GM12878 (cell line): Measurements from ENCODE around the gene KCNJ14. TPM values are rescaled to one million over a fixed set of nuclear protein-coding genes. Genes with fewer than 3 reads are reported as not detected.

Source experiments
- ATAC-seq: fragments of 200-7000 bp; cut with Tn5 transposase; 3 replicates; pipeline ENCODE4 v1.9.1; 2020; ENCODE audit warnings: mild to moderate bottlenecking, moderate library complexity
- BruUV-seq: library from RNA; stranded (reverse); fragments of 400-500 nt; replicated peaks from 2 replicates; lab custom pipeline; 2021; lab: Mats Ljungman, UMichigan
- CTCF ChIA-PET: fragments of 300-600 bp; sonication (Branson Sonifier 250); formaldehyde crosslinking; extraction: SDS; loops from one replicate; lab custom pipeline; 2021; ENCODE audit warnings: inconsistent platforms; lab: Yijun Ruan, JAX
- POLR2A ChIA-PET: fragments of 350-600 bp; formaldehyde crosslinking; extraction: SDS; loops from one replicate; lab custom pipeline; 2021; ENCODE audit warnings: inconsistent platforms; lab: Charles Lee
- RAD21 ChIA-PET: fragments of 300-600 bp; sonication (Branson Sonifier 250); formaldehyde crosslinking; loops from one replicate; lab custom pipeline; 2023; ENCODE audit warnings: antibody characterized with exemption; ENCODE audit not compliant: unreplicated experiment; lab: Charles Lee
- SMC1A ChIA-PET: fragments of 300-600 bp; sonication (Branson Sonifier 250); formaldehyde crosslinking; loops from one replicate; lab custom pipeline; 2023; ENCODE audit not compliant: unreplicated experiment, uncharacterized antibody; lab: Charles Lee
- DNase-seq: peaks from one replicate; pipeline ENCODE4 v3.0.0-alpha.2; 2011; ENCODE audit warnings: low read depth, low spot score
- FAIRE-seq: peaks from 3 replicates; lab custom pipeline; 2011; peaks lifted over from hg19 to GRCh38; lab: Jason Lieb, UNC
- H2AFZ ChIP-seq: 2 replicates; pipeline ENCODE4 v1.6.0; 2011; ENCODE audit warnings: low read depth, low read length, control low read depth; ENCODE audit not compliant: control insufficient read depth
- H3K27ac ChIP-seq: 2 replicates; pipeline ENCODE4 v1.5.1; 2011; ENCODE audit warnings: control low read depth; ENCODE audit not compliant: control insufficient read depth, insufficient read depth
- H3K27me3 ChIP-seq, 2 experiments: replicated peaks in 1 of 2; 2 replicates each; pipeline versions ENCODE4 v1.6.0 to v1.6.1; 2011; ENCODE audit warnings: low read length in 1 of 2; ENCODE audit not compliant: control insufficient read depth in 2 of 2, insufficient read depth in 2 of 2
- H3K36me3 ChIP-seq, 2 experiments: 2 replicates each; pipeline ENCODE4 v1.5.1; 2011; ENCODE audit warnings: low read length in 1 of 2; ENCODE audit not compliant: control insufficient read depth in 2 of 2, insufficient read depth in 2 of 2
- H3K4me1 ChIP-seq: 2 replicates; pipeline ENCODE4 v1.6.1; 2011; ENCODE audit warnings: mild to moderate bottlenecking, low read length, moderate library complexity, mixed read lengths; ENCODE audit not compliant: control insufficient read depth, insufficient read depth
- H3K4me2 ChIP-seq: 2 replicates; pipeline ENCODE4 v1.6.0; 2011; ENCODE audit warnings: control low read depth; ENCODE audit not compliant: control insufficient read depth, insufficient read depth
- H3K4me3 ChIP-seq: fragments of 200-600 bp; sonication (generic); 2 replicates; pipeline ENCODE4 v1.5.1; 2016
- H3K79me2 ChIP-seq: 2 replicates; pipeline ENCODE4 v1.6.0; 2011; ENCODE audit warnings: low read length; ENCODE audit not compliant: control insufficient read depth, insufficient read depth
- H3K9ac ChIP-seq: 2 replicates; pipeline ENCODE4 v1.8.0; 2011; ENCODE audit warnings: low read length, control low read depth, mixed read lengths; ENCODE audit not compliant: control insufficient read depth, insufficient read depth
- H3K9me3 ChIP-seq: replicated peaks from 3 replicates; pipeline ENCODE4 v1.5.1; 2011; ENCODE audit warnings: mild to moderate bottlenecking, low read length; ENCODE audit not compliant: control insufficient read depth, insufficient read depth
- H4K20me1 ChIP-seq: 2 replicates; pipeline ENCODE4 v1.6.0; 2011; ENCODE audit not compliant: control insufficient read depth, insufficient read depth
- HCFC1 ChIP-seq: fragments of 150-350 bp; IDR thresholded peaks from 2 replicates; pipeline ENCODE4 v1.6.1; 2014; ENCODE audit warnings: low read length
- RBBP5 ChIP-seq: fragments of 200-600 bp; sonication (generic); conservative IDR thresholded peaks from 2 replicates; pipeline ENCODE4 v1.6.1; 2016
- ZBTB4 ChIP-seq: fragments of 450-650 bp; formaldehyde crosslinking; IDR thresholded peaks from 2 replicates; pipeline ENCODE4 v1.4.0; 2022; ENCODE audit warnings: mild to moderate bottlenecking, moderate library complexity
- ZNF207 ChIP-seq: fragments of 450-650 bp; IDR thresholded peaks from 2 replicates; pipeline ENCODE4 v1.6.1; 2014; ENCODE audit warnings: antibody characterized with exemption, mild to moderate bottlenecking, borderline replicate concordance
- WGBS: methylation state at CpG from one replicate; pipeline ENCODE4 v1.1.6; 2016; ENCODE audit warnings: low lambda C conversion rate; ENCODE audit not compliant: insufficient replicate concordance, insufficient coverage; ENCODE audit errors: missing lambda C conversion rate; 5-methylcytosine and 5-hydroxymethylcytosine counted together
- in situ Hi-C: fragments of 300-500 bp; cut with MboI; formaldehyde crosslinking; loops from 9 replicates; pipeline ENCODE4 v1.14.3; 2018; ENCODE audit warnings: mixed read lengths
- intact Hi-C: fragments of 100-400 bp; cut with micrococcal nuclease; formaldehyde crosslinking; loops from one replicate; pipeline ENCODE4 v1.14.2; 2022; ENCODE audit not compliant: unreplicated experiment
- polyA plus RNA-seq, 11 experiments: library from polyadenylated mRNA; depleted of rRNA in 4 of 11; unstranded in 6 of 11; stranded (reverse) in 5 of 11; fragments of >200 nt; fragmentation: Nextera tagmentation in 4 of 11; fragmentation: Illumina TruSeq in 1 of 11; extraction: Ambion mirVana in 4 of 11; extraction: Trizol in 1 of 11; gene quantifications; 1 replicate in 1 of 11; 2 replicates in 10 of 11; pipeline versions ENCODE4 v1.2.1 to v1.2.3, GENCODE V29; 2011 to 2016; ENCODE audit warnings: inconsistent platforms in 2 of 11, missing spikeins in 2 of 11, low read depth in 1 of 11
- total RNA-seq, 4 experiments: library from RNA; depleted of rRNA in 3 of 4; stranded (reverse); fragments of >200 nt in 3 of 4; fragmentation: Illumina TruSeq in 1 of 4; extraction: Trizol in 1 of 4; gene quantifications; 2 replicates each; pipeline versions ENCODE4 v1.2.1 to v1.2.3, GENCODE V29; 2013 to 2021

KCNJ14 gene
- total and polyA plus RNA-seq, 10 of the 15 experiments (the other 5 are each of a cell fraction or from before 2014, with no cell fraction given): 0.24 to 1.4 (median 0.42) TPM

GRCh38 chr19:48483301-48483700 lies 27.9 kb downstream of the KCNJ14 start:
- H3K9me3 ChIP-seq: no peaks in the 10 kb centered on the region
- H2AFZ ChIP-seq: no peak overlapping the region
- POLR2A ChIA-PET: interaction anchor here (0.6 kb wide), 1 partner anchor 105 kb away, joined by 4 read pairs; no protein-coding TSS in a partner anchor
- H3K79me2 ChIP-seq: no peaks in the 10 kb centered on the region
- H3K4me3 ChIP-seq: no peak overlapping the region
- in situ Hi-C loops (no loop called here), intact Hi-C loops (no loop called here)
- no peaks in the 10 kb centered on the region for H4K20me1 ChIP-seq
- DNase-seq: no peak
- SMC1A ChIA-PET: no interaction called here
- BruUV-seq: no TSS peak
- H3K4me1 ChIP-seq: no peaks in the 10 kb centered on the region
- CTCF ChIA-PET: no interaction called here
- RAD21 ChIA-PET: no interaction called here
- no peak overlapping the region for H3K9ac ChIP-seq
- no peaks in the 10 kb centered on the region for H3K36me3 ChIP-seq
- TF ChIP-seq RBBP5: no peak
- no peak overlapping the region for H3K4me2 ChIP-seq
- no peak for ATAC-seq
- no peak overlapping the region for H3K27ac ChIP-seq
- FAIRE-seq: no peak
- WGBS: 33% methylated on average over 1 of the region's 3 CpGs
- H3K27me3 ChIP-seq: no peaks in the 10 kb centered on the region

- no TSS peak for BruUV-seq
- ChIA-PET POLR2A (no interaction called here), CTCF (no interaction called here), RAD21 (no interaction called here)
- H3K9ac ChIP-seq: no peak overlapping the region
- H3K36me3 ChIP-seq: no peaks in the 10 kb centered on the region
- no peaks in the 10 kb centered on the region for H4K20me1 ChIP-seq
- intact Hi-C loops: no loop called here
- no peak overlapping the region for H3K4me2 ChIP-seq
- no peak for FAIRE-seq
- 52% methylated on average over 16 of the region's 16 CpGs for WGBS
- no peak for TF ChIP-seq ZNF207
- TF ChIP-seq ZBTB4 (CRISPR knock-in tag): no peak
- TF ChIP-seq HCFC1: no peak
- TF ChIP-seq, all 136 proteins: peak for 0
- Histone ChIP-seq H3K4me1 (0 out of 2 replicates have a peak, but pooled peaks cover under 1% of the 10 kb centered on the region), H3K4me3 (no peak overlapping the region), H3K27ac (no peak overlapping the region), H3K79me2 (no peaks in the 10 kb centered on the region), H3K9me3 (no peaks in the 10 kb centered on the region), H3K27me3 (no peaks in the 10 kb centered on the region), H2AFZ (no peak overlapping the region)
- in situ Hi-C loops: no loop called here
- ATAC-seq: no peak
- SMC1A ChIA-PET: no interaction called here
- DNase-seq: no peak
Observed at GRCh38 chr19:48484247-48484893, 29.0 kb downstream of the KCNJ14 start.
